Activated naive CD4-positive, alpha-beta T cell (primary cell): ENCODE data around the gene ARHGEF7.

ENCODE experiments used
- DNase-seq, 4 experiments: peaks; one replicate each; lab custom pipeline; 2025; lab: John Stamatoyannopoulos, UW

Gene ARHGEF7

GRCh38 chr13:111225810-111226546 is 110.9 kb downstream of the ARHGEF7 start:
- no peak for DNase-seq

- DNase-seq = no peak
These were observed 112.3 kb downstream of the ARHGEF7 start for GRCh38 chr13:111227405-111227804.

- DNase-seq = no peak
These were observed 113.4 kb downstream of the ARHGEF7 start for GRCh38 chr13:111228262-111229144.

- DNase-seq = no peak
These were observed 115.3 kb downstream of the ARHGEF7 start for GRCh38 chr13:111230385-111230930.

- DNase-seq = no peak
These were observed 117.1 kb downstream of the ARHGEF7 start for GRCh38 chr13:111232191-111232590.

GRCh38 chr13:111233080-111233479 is 118.0 kb downstream of the ARHGEF7 start:
- DNase-seq = no peak

- no peak for DNase-seq
These were observed 124.9 kb downstream of the ARHGEF7 start for GRCh38 chr13:111239764-111240670.

GRCh38 chr13:111241006-111241755 is 126.1 kb downstream of the ARHGEF7 start:
- no peak for DNase-seq

- DNase-seq = no peak
These were observed 126.8 kb downstream of the ARHGEF7 start for GRCh38 chr13:111241862-111242261.

- no peak for DNase-seq
These were observed 127.5 kb downstream of the ARHGEF7 start for GRCh38 chr13:111242585-111242984.

- DNase-seq = no peak
These were observed 128.9 kb downstream of the ARHGEF7 start for GRCh38 chr13:111243981-111244380.

GRCh38 chr13:111245576-111246384 is 130.7 kb downstream of the ARHGEF7 start:
- DNase-seq = no peak

GRCh38 chr13:111247552-111247951 is 132.4 kb downstream of the ARHGEF7 start:
- no peak for DNase-seq

GRCh38 chr13:111248822-111249221 is 133.7 kb downstream of the ARHGEF7 start:
- no peak for DNase-seq

- DNase-seq = no peak
These were observed 134.7 kb downstream of the ARHGEF7 start for GRCh38 chr13:111249637-111250360.

GRCh38 chr13:111251646-111252445 is 136.7 kb downstream of the ARHGEF7 start:
- no peak for DNase-seq

GRCh38 chr13:111252446-111253364 is 137.6 kb downstream of the ARHGEF7 start:
- DNase-seq = no peak
